DMS153 treated with DMSO at 0.1 percent for 48 hours (cell line): ENCODE results near the gene SLC39A9.
A peak's percentile ranks its signal among the peaks of the same experiment; 100 is the strongest.

Experiments
- DNase-seq: peaks from one replicate; lab custom pipeline; 2025; ENCODE audit not compliant: unreplicated experiment; lab: John Stamatoyannopoulos, UW

Gene SLC39A9

GRCh38 chr14:69423279-69423678 is 24.8 kb downstream of the SLC39A9 start:
- no peak for DNase-seq

- no peak for DNase-seq
Observed at GRCh38 chr14:69424149-69424923, 25.8 kb downstream of the SLC39A9 start.

GRCh38 chr14:69427596-69427995 is 29.1 kb downstream of the SLC39A9 start:
- no peak for DNase-seq

GRCh38 chr14:69428289-69428998 is 30.0 kb downstream of the SLC39A9 start:
- DNase-seq, result no peak

- no peak for DNase-seq
Observed at GRCh38 chr14:69429643-69430042, 31.2 kb downstream of the SLC39A9 start.

- DNase-seq, result no peak
Observed at GRCh38 chr14:69430306-69430939, 31.9 kb downstream of the SLC39A9 start.

GRCh38 chr14:69432364-69432763 is 33.9 kb downstream of the SLC39A9 start:
- no peak for DNase-seq

GRCh38 chr14:69439521-69440270 is 41.2 kb downstream of the SLC39A9 start:
- DNase-seq, result no peak

- DNase-seq, result no peak
Observed at GRCh38 chr14:69441948-69442347, 43.5 kb downstream of the SLC39A9 start.

- no peak for DNase-seq
Observed at GRCh38 chr14:69443296-69443805, 44.9 kb downstream of the SLC39A9 start.

GRCh38 chr14:69449216-69449615 is 50.7 kb downstream of the SLC39A9 start:
- DNase-seq, result no peak

- DNase-seq, result no peak
Observed at GRCh38 chr14:69451941-69452340, 53.4 kb downstream of the SLC39A9 start.

GRCh38 chr14:69458350-69458749 is 59.9 kb downstream of the SLC39A9 start:
- DNase-seq, result no peak

GRCh38 chr14:69459122-69459521 is 60.6 kb downstream of the SLC39A9 start:
- DNase-seq, result no peak

GRCh38 chr14:69460093-69460701 is 61.7 kb downstream of the SLC39A9 start:
- peak; percentile 44 for DNase-seq

GRCh38 chr14:69464379-69464778 is 65.9 kb downstream of the SLC39A9 start:
- DNase-seq, result no peak

GRCh38 chr14:69464829-69465228 is 66.3 kb downstream of the SLC39A9 start:
- DNase-seq, result no peak

- no peak for DNase-seq
Observed at GRCh38 chr14:69468949-69469348, 70.5 kb downstream of the SLC39A9 start.

- no peak for DNase-seq
Observed at GRCh38 chr14:69471436-69471835, 72.9 kb downstream of the SLC39A9 start.

GRCh38 chr14:69471916-69472315 is 73.4 kb downstream of the SLC39A9 start:
- no peak for DNase-seq

GRCh38 chr14:69473260-69473659 is 74.8 kb downstream of the SLC39A9 start:
- no peak for DNase-seq
